ENCODE results near the gene RTN4. TPM values are rescaled to one million over a fixed set of nuclear protein-coding genes. Genes with fewer than 3 reads are reported as not detected.

RTN4 gene
- total RNA-seq, 1 donor, result 355 TPM

DNA sequence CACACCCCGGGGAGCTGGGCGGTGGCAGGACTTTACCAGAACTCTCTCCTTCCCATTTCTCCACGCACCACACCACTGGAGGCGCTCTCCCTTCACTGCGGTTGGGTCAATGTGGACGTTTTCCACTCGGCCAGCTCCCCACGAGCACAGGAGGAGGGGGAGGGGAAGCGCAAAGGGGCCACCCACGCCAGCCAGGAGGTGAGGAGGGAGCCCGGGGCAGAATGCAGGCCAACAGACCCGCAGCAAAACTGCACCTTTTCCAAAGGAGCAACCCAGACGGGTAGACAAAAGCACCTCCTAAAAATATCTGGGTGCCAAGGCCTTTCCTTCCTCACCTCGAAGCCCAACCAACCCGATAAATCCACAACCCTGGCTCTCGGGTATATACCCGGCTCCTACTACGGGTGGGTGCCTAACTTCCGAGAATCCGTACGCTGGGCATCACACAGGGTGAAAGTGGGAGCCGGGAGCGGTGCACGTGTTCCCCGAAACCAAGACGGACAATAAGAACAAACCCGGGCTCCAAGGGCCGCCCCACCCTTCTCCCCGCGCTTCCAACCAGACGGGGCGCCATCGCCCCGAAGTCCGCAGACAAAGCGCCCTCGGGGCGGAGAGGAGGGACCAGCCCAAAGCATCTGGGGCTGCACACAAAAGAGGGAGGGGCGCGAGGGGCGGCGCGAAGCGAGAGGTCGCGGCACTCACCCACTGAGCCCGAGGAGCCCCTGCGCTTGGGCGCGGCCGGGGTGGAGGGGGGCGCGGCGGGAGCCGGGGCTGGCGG is 1.0 kb downstream of the RTN4 start:
- peak overlapping the region; percentile 95 for H3K27ac ChIP-seq (ENCODE audit: low read depth, low read length)
- H2AFZ ChIP-seq (ENCODE audit: low read length), result peak overlapping the region; percentile 64
- DNase-seq (ENCODE audit: insufficient read length, low spot score, missing footprints), result peak; percentile 92
- H3K4me3 ChIP-seq (ENCODE audit: insufficient read depth, low read length), result peak overlapping the region; percentile 99
- TF ChIP-seq, protein P1, sequence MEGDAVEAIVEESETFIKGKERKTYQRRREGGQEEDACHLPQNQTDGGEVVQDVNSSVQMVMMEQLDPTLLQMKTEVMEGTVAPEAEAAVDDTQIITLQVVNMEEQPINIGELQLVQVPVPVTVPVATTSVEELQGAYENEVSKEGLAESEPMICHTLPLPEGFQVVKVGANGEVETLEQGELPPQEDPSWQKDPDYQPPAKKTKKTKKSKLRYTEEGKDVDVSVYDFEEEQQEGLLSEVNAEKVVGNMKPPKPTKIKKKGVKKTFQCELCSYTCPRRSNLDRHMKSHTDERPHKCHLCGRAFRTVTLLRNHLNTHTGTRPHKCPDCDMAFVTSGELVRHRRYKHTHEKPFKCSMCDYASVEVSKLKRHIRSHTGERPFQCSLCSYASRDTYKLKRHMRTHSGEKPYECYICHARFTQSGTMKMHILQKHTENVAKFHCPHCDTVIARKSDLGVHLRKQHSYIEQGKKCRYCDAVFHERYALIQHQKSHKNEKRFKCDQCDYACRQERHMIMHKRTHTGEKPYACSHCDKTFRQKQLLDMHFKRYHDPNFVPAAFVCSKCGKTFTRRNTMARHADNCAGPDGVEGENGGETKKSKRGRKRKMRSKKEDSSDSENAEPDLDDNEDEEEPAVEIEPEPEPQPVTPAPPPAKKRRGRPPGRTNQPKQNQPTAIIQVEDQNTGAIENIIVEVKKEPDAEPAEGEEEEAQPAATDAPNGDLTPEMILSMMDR (IDR thresholded peaks at IDR 0.05; ENCODE audit: extremely low read depth, low read depth, low read length), result peak; percentile 76
- peaks cover 65% of the 10 kb centered on the region for H3K79me2 ChIP-seq (ENCODE audit: insufficient read depth, low read length)
- peak overlapping the region; percentile 95 for H3K4me2 ChIP-seq (ENCODE audit: insufficient read depth, low read length)
- peaks cover 36% of the 10 kb centered on the region for H3K4me1 ChIP-seq (ENCODE audit: insufficient read depth, low read length)
- no peaks in the 10 kb centered on the region for H3K27me3 ChIP-seq (ENCODE audit: insufficient read depth, low read length)
- no peaks in the 10 kb centered on the region for H3K36me3 ChIP-seq (ENCODE audit: insufficient read depth, low read length)
- no peaks in the 10 kb centered on the region for H3K9me3 ChIP-seq (ENCODE audit: low read depth, low read length)
- peaks cover 49% of the 10 kb centered on the region for H4K20me1 ChIP-seq (ENCODE audit: insufficient read depth, low read length)

- no peak overlapping the region for H2AFZ ChIP-seq (ENCODE audit: low read length)
- TF ChIP-seq, protein P1 (IDR thresholded peaks at IDR 0.05; ENCODE audit: extremely low read depth, low read depth, low read length), result no peak
- H4K20me1 ChIP-seq (ENCODE audit: insufficient read depth, low read length), result peaks cover 54% of the 10 kb centered on the region
Measured at GRCh38 chr2:55048508-55049042, 1.7 kb downstream of the RTN4 start.

DNA sequence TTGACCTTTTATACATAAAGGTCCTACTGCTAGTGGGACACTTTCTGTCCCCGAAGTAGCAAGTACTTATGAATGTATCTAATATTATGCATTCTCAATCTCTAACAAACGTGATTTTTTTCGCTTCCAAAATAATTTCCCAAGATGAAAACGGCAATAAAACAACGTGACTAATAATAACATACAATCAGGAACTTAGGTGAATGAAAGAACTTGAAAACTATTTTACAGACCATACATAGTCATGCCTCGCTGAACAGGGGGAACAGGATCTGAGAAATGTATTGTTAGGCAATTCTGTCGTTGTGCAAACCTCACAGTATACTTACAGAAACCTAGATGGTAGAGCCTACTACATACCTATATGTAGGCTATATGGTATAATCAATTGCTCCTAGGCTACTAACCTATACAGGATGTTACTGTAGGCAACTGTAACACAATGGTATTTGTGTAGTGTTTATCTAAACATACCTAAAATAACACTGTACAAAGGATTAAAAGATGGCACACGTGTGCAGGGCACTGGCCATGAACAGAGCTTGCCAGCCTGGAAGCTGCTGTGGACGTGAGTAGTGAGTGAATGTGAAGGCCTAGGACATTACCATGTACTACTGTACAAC is 2.5 kb downstream of the RTN4 start:
- peaks cover 79% of the 10 kb centered on the region for H3K79me2 ChIP-seq (ENCODE audit: insufficient read depth, low read length)
- DNase-seq (ENCODE audit: insufficient read length, low spot score, missing footprints), result peak; percentile 45
- no peak overlapping the region for H2AFZ ChIP-seq (ENCODE audit: low read length)
- no peaks in the 10 kb centered on the region for H3K36me3 ChIP-seq (ENCODE audit: insufficient read depth, low read length)
- peak overlapping the region; percentile 99 for H3K4me3 ChIP-seq (ENCODE audit: insufficient read depth, low read length)
- no peaks in the 10 kb centered on the region for H3K27me3 ChIP-seq (ENCODE audit: insufficient read depth, low read length)
- H3K27ac ChIP-seq (ENCODE audit: low read depth, low read length), result peak overlapping the region; percentile 95
- no peaks in the 10 kb centered on the region for H3K9me3 ChIP-seq (ENCODE audit: low read depth, low read length)
- peak overlapping the region; percentile 95 for H3K4me2 ChIP-seq (ENCODE audit: insufficient read depth, low read length)
- TF ChIP-seq, protein P1 (IDR thresholded peaks at IDR 0.05; ENCODE audit: extremely low read depth, low read depth, low read length), result no peak
- peaks cover 36% of the 10 kb centered on the region for H3K4me1 ChIP-seq (ENCODE audit: insufficient read depth, low read length)
- peaks cover 61% of the 10 kb centered on the region for H4K20me1 ChIP-seq (ENCODE audit: insufficient read depth, low read length)

More at GRCh38 chr2:55048508-55049042, 1.7 kb downstream of the RTN4 start:
- Histone ChIP-seq H3K36me3 (ENCODE audit: insufficient read depth, low read length) (no peaks in the 10 kb centered on the region), H3K27ac (ENCODE audit: low read depth, low read length) (peak overlapping the region; percentile 95), H3K27me3 (ENCODE audit: insufficient read depth, low read length) (no peaks in the 10 kb centered on the region), H3K4me1 (ENCODE audit: insufficient read depth, low read length) (peaks cover 36% of the 10 kb centered on the region), H3K79me2 (ENCODE audit: insufficient read depth, low read length) (peaks cover 71% of the 10 kb centered on the region), H3K9me3 (ENCODE audit: low read depth, low read length) (no peaks in the 10 kb centered on the region), H3K4me3 (ENCODE audit: insufficient read depth, low read length) (peak overlapping the region; percentile 99), H3K4me2 (ENCODE audit: insufficient read depth, low read length) (peak overlapping the region; percentile 95)
- peak; percentile 21 for DNase-seq (ENCODE audit: insufficient read length, low spot score, missing footprints)

DNA sequence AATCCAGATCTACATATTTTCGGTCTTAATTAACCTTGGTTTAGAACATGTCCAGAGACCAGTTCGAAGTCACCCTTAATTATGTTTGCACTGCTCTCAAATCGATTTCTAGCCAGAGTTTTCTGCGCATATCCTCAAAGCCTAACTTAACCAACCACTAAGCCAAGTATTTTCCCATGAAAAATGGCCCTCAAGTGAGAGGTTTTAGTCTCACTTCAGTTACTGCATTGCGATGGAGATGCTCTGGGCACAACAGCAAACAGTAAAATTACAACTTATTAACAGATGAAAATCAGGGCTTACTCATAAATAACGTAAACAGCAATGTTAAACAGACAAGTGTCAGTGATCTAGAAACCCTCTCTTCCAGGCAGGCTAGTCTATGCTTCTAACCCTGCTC is 4.5 kb downstream of the RTN4 start:
- H3K36me3 ChIP-seq (ENCODE audit: insufficient read depth, low read length), result no peaks in the 10 kb centered on the region
- H3K27me3 ChIP-seq (ENCODE audit: insufficient read depth, low read length), result no peaks in the 10 kb centered on the region
- TF ChIP-seq, protein P1 (IDR thresholded peaks at IDR 0.05; ENCODE audit: extremely low read depth, low read depth, low read length), result no peak
- peak overlapping the region; percentile 95 for H3K27ac ChIP-seq (ENCODE audit: low read depth, low read length)
- peaks cover 80% of the 10 kb centered on the region for H4K20me1 ChIP-seq (ENCODE audit: insufficient read depth, low read length)
- H3K79me2 ChIP-seq (ENCODE audit: insufficient read depth, low read length), result peaks cover 94% of the 10 kb centered on the region
- peak overlapping the region; percentile 52 for H3K4me3 ChIP-seq (ENCODE audit: insufficient read depth, low read length)
- H2AFZ ChIP-seq (ENCODE audit: low read length), result no peak overlapping the region
- peak overlapping the region; percentile 95 for H3K4me2 ChIP-seq (ENCODE audit: insufficient read depth, low read length)
- no peaks in the 10 kb centered on the region for H3K9me3 ChIP-seq (ENCODE audit: low read depth, low read length)
- peaks cover 40% of the 10 kb centered on the region for H3K4me1 ChIP-seq (ENCODE audit: insufficient read depth, low read length)
- DNase-seq (ENCODE audit: insufficient read length, low spot score, missing footprints), result no peak

Data from osteoblast (primary cell).